Fibroblast of lung (primary cell): ENCODE data around the gene DNM3.

Source experiments
- EZH2 ChIP-seq: IDR thresholded peaks from 2 replicates; pipeline ENCODE4 v1.5.1; 2012; ENCODE audit warnings: low read length, control low read depth, mild to moderate bottlenecking; ENCODE audit errors: missing control alignments
- TF ChIP-seq, protein P1 (sequence below), 2 donors: IDR thresholded peaks in 1 of 2; conservative IDR thresholded peaks in 1 of 2; 1 replicate in 1 of 2; 2 replicates in 1 of 2; pipeline ENCODE4 v1.5.1; 2011 to 2012; ENCODE audit warnings: low read length in 2 of 2, control low read depth in 1 of 2, inconsistent platforms in 1 of 2, low read depth in 1 of 2, mild to moderate bottlenecking in 1 of 2

DNA sequence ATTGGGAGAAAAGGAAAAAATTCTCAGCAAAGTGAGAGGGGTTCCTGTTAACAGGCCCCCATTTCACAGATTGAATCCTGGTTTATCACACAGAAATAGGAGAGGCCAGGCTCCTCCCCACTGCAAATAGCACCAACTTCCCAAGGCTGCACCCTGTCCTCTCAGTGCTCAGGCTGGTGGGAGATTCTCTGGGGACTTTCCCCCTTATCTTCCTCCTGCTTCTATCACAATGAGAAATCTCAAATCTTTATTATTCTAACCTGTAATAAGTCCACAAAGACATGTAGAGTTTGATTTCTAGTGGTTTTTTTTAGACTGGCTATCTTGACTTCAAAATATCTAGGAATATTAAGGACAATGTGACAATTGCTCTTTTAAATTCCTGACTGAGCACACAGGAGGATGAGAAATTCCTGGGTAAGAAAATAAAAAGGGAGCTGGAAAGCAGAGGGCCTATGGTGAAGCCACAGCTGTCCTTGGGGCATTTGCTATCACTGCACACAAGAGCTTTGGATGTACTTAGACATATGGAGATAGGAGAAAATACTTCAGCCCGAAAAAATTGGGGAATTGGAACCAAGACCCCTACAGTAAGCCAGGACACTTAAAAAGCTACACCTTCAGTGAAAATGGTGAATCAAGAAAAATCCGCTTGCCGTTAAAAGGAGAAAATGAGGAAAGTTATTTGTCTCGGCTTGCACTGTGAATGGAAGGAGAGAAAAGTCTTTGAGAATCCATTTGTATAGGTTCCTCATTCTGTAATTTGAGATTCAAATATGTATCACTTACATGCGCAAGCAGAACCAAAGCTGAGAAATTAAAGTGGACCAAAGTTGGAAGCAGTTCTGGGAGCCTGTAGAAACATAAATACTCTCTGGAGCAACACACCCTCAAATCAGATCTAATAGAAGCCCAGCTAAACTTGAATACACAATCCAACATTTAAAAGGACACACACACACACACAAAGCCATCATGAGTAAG, 513.3 kb downstream of the DNM3 start:
- TF ChIP-seq EZH2 = no peak
- TF ChIP-seq, protein P1, sequence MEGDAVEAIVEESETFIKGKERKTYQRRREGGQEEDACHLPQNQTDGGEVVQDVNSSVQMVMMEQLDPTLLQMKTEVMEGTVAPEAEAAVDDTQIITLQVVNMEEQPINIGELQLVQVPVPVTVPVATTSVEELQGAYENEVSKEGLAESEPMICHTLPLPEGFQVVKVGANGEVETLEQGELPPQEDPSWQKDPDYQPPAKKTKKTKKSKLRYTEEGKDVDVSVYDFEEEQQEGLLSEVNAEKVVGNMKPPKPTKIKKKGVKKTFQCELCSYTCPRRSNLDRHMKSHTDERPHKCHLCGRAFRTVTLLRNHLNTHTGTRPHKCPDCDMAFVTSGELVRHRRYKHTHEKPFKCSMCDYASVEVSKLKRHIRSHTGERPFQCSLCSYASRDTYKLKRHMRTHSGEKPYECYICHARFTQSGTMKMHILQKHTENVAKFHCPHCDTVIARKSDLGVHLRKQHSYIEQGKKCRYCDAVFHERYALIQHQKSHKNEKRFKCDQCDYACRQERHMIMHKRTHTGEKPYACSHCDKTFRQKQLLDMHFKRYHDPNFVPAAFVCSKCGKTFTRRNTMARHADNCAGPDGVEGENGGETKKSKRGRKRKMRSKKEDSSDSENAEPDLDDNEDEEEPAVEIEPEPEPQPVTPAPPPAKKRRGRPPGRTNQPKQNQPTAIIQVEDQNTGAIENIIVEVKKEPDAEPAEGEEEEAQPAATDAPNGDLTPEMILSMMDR (conservative IDR thresholded peaks at IDR 0.05 in 1 of 2, IDR thresholded peaks at IDR 0.05 in 1 of 2; ENCODE audit: low read depth in 1 of 2, low read length in 2 of 2) = no peak
